OCI-LY1 (cell line): ENCODE measurements around the gene KCNH1.

ENCODE experiments used
- EZH2 ChIP-seq: fragments of 200-600 bp; sonication (generic), shearing (Covaris generic); IDR thresholded peaks from 2 replicates; pipeline ENCODE4 v1.8.0; 2017; ENCODE audit warnings: borderline replicate concordance, mixed run types, mild to moderate bottlenecking, antibody characterized with exemption, low read length, moderate library complexity, mixed read lengths
- TF ChIP-seq, protein P1 (sequence below): fragments of 200-600 bp; sonication (generic), shearing (Covaris generic); IDR thresholded peaks from 2 replicates; pipeline ENCODE4 v1.5.1; 2017; ENCODE audit warnings: mild to moderate bottlenecking, antibody characterized with exemption, low read length, moderate library complexity, mixed read lengths

DNA sequence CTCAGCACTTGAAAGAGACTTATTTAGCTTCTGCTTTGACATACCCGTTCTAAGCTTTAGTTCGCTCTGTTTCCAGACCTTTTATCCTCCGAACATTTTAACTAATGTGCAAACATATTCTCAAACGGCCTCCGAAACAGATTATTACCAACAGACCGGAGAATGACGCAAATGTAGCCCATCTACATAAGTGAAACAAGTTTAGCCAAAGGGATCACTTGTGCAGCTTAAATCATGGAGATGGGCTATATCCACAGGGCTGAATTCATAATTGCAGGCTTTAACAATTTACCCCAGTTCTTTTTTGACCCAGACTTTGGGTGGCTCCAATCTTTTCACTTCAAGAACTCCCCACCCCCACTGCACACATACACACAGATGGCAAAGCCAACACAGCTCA lies 119.7 kb downstream of the KCNH1 start:
- TF ChIP-seq, protein P1, sequence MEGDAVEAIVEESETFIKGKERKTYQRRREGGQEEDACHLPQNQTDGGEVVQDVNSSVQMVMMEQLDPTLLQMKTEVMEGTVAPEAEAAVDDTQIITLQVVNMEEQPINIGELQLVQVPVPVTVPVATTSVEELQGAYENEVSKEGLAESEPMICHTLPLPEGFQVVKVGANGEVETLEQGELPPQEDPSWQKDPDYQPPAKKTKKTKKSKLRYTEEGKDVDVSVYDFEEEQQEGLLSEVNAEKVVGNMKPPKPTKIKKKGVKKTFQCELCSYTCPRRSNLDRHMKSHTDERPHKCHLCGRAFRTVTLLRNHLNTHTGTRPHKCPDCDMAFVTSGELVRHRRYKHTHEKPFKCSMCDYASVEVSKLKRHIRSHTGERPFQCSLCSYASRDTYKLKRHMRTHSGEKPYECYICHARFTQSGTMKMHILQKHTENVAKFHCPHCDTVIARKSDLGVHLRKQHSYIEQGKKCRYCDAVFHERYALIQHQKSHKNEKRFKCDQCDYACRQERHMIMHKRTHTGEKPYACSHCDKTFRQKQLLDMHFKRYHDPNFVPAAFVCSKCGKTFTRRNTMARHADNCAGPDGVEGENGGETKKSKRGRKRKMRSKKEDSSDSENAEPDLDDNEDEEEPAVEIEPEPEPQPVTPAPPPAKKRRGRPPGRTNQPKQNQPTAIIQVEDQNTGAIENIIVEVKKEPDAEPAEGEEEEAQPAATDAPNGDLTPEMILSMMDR: no peak
- TF ChIP-seq EZH2: no peak
